HUES64 (cell line): ENCODE measurements around the gene KCNH1.
"Not testable (repeated sequence)": the region's sequence is repeated elsewhere in the genome, so short reads cannot be mapped to it uniquely, and the experiment has no call there.

Experiments used
- H3K27ac ChIP-seq: 2 replicates; pipeline ENCODE4 v1.7.0; 2013; ENCODE audit warnings: low read depth, low read length, inconsistent platforms
- H3K27me3 ChIP-seq: 2 replicates; pipeline ENCODE4 v1.6.1; 2013; ENCODE audit warnings: mild to moderate bottlenecking, low read length; ENCODE audit not compliant: insufficient read depth
- H3K36me3 ChIP-seq: 2 replicates; pipeline ENCODE4 v1.6.1; 2013; ENCODE audit warnings: mild to moderate bottlenecking, low read length; ENCODE audit not compliant: insufficient read depth
- H3K4me1 ChIP-seq: 2 replicates; pipeline ENCODE4 v1.6.1; 2013; ENCODE audit warnings: mild to moderate bottlenecking, low read length, moderate library complexity; ENCODE audit not compliant: insufficient read depth
- H3K4me3 ChIP-seq: 2 replicates; pipeline ENCODE4 v1.5.1; 2013; ENCODE audit warnings: mild to moderate bottlenecking, low read length, moderate library complexity
- H3K9ac ChIP-seq: 2 replicates; pipeline ENCODE4 v1.6.1; 2013; ENCODE audit warnings: mild to moderate bottlenecking, low read depth, low read length
- H3K9me3 ChIP-seq: 2 replicates; pipeline ENCODE4 v1.6.1; 2013; ENCODE audit warnings: low read depth, low read length; ENCODE audit not compliant: insufficient read depth
- WGBS: fragments of 150-250, 120-280 bp; methylation state at CpG from one replicate; pipeline ENCODE4 v1.1.7; 2013; ENCODE audit warnings: missing lambda C conversion rate; 5-methylcytosine and 5-hydroxymethylcytosine counted together

KCNH1 gene

DNA sequence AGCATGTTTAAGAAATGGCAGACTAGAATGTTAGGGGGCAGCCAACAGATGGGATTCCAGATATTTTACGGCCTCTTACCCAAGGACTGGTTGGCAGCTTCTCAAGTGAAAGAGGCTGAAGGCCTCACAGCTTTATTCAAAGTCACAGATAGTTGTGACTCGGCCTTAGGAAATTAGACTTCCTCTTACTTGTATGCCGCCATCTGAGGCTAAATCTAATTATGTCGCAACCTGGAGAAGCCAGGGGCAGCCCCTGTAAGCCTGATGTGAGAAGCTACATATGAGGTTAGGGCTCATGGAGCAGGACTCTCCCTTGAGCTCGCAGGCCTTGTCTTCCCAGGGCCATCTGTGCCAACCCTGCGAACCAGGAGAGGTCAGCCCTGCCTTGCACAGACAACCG is 452.8 kb downstream of the KCNH1 start:
- Histone ChIP-seq H3K36me3 (no peaks in the 10 kb centered on the region), H3K9me3 (no peaks in the 10 kb centered on the region), H3K27ac (no peak overlapping the region), H3K9ac (no peak overlapping the region), H3K27me3 (no peaks in the 10 kb centered on the region), H3K4me1 (no peaks in the 10 kb centered on the region), H3K4me3 (no peak overlapping the region)
- 95% methylated on average over 7 of the region's 7 CpGs for WGBS

DNA sequence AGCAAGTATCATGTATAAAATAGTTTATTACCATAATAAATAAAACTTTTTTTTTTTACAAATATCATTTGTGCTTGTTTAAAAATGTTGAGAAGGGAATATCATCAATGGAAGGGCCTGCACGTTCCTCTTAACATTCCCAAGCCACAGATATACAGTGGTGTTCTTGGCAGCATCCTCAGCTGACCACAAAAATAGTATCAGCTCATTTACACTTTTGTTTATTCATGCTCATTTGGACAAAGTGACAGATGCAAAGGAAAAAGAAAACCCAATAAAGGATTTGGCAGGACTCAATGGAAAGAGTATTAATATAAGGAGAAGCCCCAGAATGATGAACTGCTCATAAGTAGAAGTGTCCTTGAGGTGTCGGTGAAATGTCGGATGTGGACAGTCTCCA is 455.6 kb downstream of the KCNH1 start:
- Histone ChIP-seq H3K9ac (no peak overlapping the region), H3K36me3 (no peaks in the 10 kb centered on the region), H3K27ac (no peak overlapping the region), H3K9me3 (no peaks in the 10 kb centered on the region), H3K4me3 (no peak overlapping the region), H3K4me1 (no peaks in the 10 kb centered on the region), H3K27me3 (no peaks in the 10 kb centered on the region)
- 93% methylated on average over 3 of the region's 3 CpGs for WGBS

DNA sequence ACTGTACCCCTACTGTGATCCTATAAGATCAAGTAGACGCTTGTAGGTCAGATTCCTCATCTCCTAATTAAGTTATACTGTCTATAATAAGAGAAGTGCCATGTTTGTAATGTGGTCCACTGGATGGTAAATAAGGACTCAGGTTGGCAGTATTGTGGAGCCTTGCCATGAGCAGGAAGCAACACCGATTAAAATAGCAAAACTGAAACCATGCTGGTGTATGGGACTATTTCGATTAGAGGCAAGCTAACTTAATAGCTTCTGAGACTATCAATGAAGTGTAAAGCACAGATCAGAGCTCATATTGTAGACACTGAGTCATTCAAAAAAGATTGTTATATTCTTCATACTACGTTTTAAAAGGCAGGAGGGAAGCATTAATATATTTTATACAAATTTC is 456.4 kb downstream of the KCNH1 start:
- H3K27me3 ChIP-seq: no peaks in the 10 kb centered on the region
- H3K4me1 ChIP-seq: no peaks in the 10 kb centered on the region
- H3K27ac ChIP-seq: no peak overlapping the region
- no peaks in the 10 kb centered on the region for H3K9me3 ChIP-seq
- 93% methylated on average over 2 of the region's 4 CpGs for WGBS
- H3K9ac ChIP-seq: no peak overlapping the region
- H3K4me3 ChIP-seq: no peak overlapping the region
- H3K36me3 ChIP-seq: no peaks in the 10 kb centered on the region

DNA sequence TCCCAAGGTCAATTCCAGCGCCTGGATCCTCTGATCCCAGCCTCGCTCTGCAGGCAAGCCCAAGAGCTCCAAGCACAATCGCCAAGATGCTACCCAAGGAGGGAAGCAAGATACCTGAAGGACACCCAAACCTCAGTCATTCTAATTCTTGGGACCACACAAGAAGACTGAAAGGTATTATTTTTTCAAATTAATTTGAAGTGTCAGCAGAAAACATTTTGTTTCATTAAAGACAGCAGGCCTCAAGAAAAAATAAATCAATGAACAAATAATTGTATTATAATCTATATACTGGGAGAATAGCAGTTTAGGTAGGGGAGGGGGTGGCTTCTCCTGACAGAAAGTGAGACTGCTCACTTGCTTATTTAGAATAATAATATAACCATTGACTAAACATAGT is 457.4 kb downstream of the KCNH1 start:
- Histone ChIP-seq H3K9me3 (no peaks in the 10 kb centered on the region), H3K4me3 (no peak overlapping the region), H3K36me3 (no peaks in the 10 kb centered on the region), H3K9ac (no peak overlapping the region), H3K27me3 (no peaks in the 10 kb centered on the region), H3K4me1 (no peaks in the 10 kb centered on the region), H3K27ac (no peak overlapping the region)
- WGBS: 93% methylated on average over 3 of the region's 3 CpGs

DNA sequence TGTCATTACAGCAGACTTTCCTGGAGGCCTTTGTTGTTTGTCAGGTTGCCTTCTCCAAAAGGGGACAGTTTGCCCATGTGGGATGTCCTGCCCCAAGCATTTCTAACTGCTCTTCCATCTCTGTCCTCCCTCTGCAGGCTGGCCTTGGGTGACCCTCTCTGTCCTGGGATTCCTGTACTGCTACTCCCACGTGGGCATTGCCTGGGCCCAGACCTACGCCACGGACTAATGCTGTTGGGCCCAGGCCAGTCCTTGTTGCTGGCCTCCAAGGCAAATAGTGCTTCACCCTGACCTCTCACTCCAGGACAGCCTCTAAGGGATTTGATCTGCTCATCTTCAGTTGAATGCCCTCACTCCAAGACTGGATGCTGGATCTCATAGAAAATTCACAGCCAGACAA is 459.8 kb downstream of the KCNH1 start:
- no peaks in the 10 kb centered on the region for H3K27me3 ChIP-seq
- no peaks in the 10 kb centered on the region for H3K36me3 ChIP-seq
- no peak overlapping the region for H3K27ac ChIP-seq
- no peak overlapping the region for H3K4me3 ChIP-seq
- H3K4me1 ChIP-seq: no peaks in the 10 kb centered on the region
- H3K9ac ChIP-seq: no peak overlapping the region
- WGBS: 87% methylated on average over 3 of the region's 3 CpGs
- no peaks in the 10 kb centered on the region for H3K9me3 ChIP-seq

DNA sequence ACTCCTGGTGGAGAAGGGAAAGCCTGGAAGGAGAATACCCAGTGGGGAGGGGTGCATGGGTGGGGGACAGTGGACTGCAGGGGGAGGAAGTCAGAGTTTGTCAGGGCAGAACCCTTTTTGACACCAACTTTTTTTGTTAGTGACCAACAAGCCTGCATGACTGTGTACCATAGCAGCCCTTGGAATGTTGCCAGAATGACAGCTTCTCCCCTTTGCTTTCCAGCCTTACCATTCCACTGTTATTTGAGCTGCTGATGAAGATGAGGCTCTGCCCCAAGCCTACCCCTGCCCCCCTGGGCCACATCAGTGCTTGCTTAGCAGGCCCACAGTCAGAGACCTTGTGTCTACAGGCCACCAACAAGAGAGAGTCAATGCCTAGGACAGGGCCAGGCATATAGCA is 464.0 kb downstream of the KCNH1 start:
- Histone ChIP-seq H3K36me3 (no peaks in the 10 kb centered on the region), H3K27me3 (no peaks in the 10 kb centered on the region), H3K9me3 (no peaks in the 10 kb centered on the region), H3K9ac (no peak overlapping the region), H3K4me1 (no peaks in the 10 kb centered on the region), H3K27ac (no peak overlapping the region), H3K4me3 (no peak overlapping the region)

DNA sequence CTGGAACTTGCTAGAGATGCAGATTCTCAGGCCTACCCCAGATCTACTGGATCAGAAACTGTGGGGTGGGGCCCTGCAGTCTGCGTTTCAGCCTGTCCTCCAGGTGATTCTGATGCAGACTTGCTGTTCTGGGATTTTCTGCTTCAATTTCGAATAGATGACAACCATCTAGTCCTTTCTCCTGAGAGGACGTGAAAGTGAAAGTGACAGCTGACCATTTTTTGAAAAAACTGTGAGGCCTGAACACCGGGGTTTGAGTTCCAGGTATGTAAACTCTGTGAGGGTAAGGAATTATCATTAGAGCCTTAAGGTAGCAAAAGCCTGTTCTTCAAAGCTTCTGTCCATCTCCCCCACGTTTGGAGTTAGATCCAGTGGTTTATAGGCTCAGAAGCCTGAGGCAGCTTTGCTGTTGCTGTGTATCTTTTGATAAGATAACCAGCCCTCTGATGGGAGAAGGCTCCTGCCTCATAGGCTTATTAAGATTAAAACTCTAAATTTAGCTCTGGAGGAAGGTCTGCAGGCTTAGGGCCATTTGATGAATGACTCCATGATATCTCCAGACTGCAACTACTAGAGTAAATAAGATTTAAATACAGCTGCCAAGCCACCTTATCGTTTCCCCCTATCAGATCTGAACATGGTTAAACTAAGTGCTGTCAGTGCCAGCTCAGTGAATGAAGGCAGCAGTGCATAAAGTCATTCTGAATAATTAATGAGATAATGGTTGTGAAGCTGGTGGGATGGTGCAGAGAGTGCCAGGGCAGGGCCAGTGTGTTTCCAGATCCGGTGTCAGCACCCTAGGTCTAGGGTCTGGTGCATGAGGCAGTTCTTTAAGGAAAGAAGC is 470.0 kb downstream of the KCNH1 start:
- Histone ChIP-seq H3K4me1 (no peaks in the 10 kb centered on the region), H3K27me3 (no peaks in the 10 kb centered on the region), H3K9me3 (no peaks in the 10 kb centered on the region), H3K9ac (no peak overlapping the region), H3K27ac (no peak overlapping the region), H3K36me3 (no peaks in the 10 kb centered on the region), H3K4me3 (no peak overlapping the region)
- 80% methylated on average over 7 of the region's 7 CpGs for WGBS

DNA sequence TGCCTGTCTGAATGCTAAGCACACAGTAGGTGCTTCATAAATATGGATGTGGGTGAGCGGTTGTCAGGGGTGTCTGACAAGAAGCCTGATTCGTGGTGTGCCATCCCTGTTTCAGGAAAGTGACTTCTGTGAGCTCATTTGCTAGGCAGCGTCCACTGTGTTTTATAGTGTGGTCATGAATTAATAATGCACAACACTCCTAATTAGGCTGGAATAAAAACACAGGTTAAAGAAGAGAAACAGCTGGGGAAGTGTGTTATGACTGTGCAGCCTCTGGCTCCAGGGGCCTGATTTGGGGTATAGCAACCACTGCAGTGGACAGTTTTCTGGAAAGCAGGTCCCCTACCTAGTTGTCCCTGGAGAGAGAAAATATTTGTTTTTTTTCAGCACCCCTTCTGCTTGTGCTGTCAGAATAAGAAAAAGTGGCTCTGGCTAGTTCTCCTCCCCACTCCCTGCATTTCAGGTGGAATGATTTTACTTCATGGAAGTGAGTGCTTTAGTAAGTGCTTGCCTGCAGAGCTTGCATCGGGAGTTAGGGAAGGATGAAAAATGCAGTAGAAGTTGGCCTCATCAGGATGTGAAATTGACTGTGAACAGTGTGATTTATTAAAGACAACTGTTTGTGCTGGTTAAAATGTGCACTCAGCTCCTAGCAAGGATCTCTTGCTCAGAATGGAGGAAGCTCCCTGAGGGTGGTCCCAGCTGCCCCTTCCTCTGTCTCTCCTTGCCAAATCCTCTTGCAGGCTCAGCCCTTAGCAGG is 471.5 kb downstream of the KCNH1 start:
- WGBS: 90% methylated on average over 4 of the region's 4 CpGs
- Histone ChIP-seq H3K9ac (no peak overlapping the region), H3K4me1 (no peaks in the 10 kb centered on the region), H3K9me3 (no peaks in the 10 kb centered on the region), H3K36me3 (no peaks in the 10 kb centered on the region), H3K27me3 (no peaks in the 10 kb centered on the region), H3K27ac (no peak overlapping the region), H3K4me3 (no peak overlapping the region)

DNA sequence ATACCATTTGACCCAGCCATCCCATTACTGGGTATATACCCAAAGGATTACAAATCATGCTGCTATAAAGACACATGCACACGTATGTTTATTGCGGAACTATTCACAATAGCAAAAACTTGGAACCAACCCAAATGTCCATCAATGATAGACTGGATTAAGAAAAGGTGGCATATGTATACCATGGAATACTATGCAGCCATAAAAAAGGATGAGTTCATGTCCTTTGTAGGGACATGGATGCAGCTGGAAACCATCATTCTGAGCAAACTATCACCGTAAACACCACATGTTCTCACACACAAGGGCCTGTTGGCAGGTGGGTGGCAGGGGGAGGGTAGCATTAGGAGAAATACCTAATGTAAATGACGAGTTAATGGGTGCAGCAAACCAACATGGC is 472.4 kb downstream of the KCNH1 start:
- not testable (repeated sequence) for H3K36me3 ChIP-seq

DNA sequence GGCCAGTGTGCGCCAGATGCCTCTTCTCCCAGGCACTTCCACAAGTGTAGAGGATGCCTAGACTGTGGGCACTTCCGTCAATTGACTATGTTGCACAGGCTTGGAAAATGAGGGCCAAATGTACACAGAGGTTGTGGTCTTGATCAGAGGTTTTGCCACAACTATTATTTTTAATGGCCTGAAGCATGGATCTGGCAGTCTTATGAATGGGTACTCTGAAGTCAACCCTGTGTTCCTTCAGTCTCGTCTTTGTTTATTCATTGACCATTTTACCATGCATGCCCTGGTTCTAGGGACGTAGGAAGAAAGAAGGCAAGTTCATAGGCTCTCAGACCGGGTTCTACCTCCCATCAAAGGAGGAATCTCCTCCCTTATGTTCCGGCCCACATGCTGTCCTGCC is 476.1 kb downstream of the KCNH1 start:
- Histone ChIP-seq H3K27me3 (no peaks in the 10 kb centered on the region), H3K9me3 (no peaks in the 10 kb centered on the region), H3K27ac (no peak overlapping the region), H3K9ac (no peak overlapping the region), H3K4me1 (no peaks in the 10 kb centered on the region), H3K4me3 (no peak overlapping the region), H3K36me3 (no peaks in the 10 kb centered on the region)
- 83% methylated on average over 6 of the region's 6 CpGs for WGBS

More for the DNA sequence above, 472.4 kb downstream of the KCNH1 start:
- WGBS: 100% methylated on average over 1 of the region's 4 CpGs
- not testable (repeated sequence) for H3K9ac ChIP-seq, H3K4me3 ChIP-seq, H3K27ac ChIP-seq, H3K4me1 ChIP-seq, H3K27me3 ChIP-seq, H3K9me3 ChIP-seq

DNA sequence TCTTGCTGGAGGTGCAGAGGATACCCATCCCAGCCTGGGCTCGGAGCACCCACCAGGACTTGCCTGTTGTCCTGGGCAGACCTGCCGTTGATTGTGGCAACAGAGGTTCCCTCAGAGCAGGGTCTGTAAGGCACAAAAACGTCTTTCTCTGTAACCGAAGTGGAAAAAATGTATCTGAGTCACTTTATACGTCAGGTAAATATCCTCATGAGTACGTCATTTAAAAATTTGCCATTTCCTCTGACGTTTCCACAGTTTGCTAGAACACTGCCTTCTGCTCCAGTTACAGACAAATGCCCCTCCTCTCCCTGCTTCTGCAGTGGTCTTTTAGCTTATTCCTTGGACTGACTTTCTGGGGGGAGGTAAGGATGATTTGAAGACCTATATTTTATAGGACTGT is 478.4 kb downstream of the KCNH1 start:
- Histone ChIP-seq H3K4me3 (no peak overlapping the region), H3K9me3 (no peaks in the 10 kb centered on the region), H3K4me1 (no peaks in the 10 kb centered on the region), H3K27ac (no peak overlapping the region), H3K9ac (no peak overlapping the region), H3K36me3 (no peaks in the 10 kb centered on the region), H3K27me3 (no peaks in the 10 kb centered on the region)
- WGBS: 85% methylated on average over 7 of the region's 7 CpGs
